Thyroid gland (tissue), 4 donors: ENCODE results near the gene HPCA.

Source experiments
- POLR2A ChIP-seq, 2 donors: fragments of 450-650 bp; IDR thresholded peaks; one replicate each; pipeline ENCODE4 v1.6.1; 2017; ENCODE audit warnings: antibody characterized with exemption in 2 of 2, mild to moderate bottlenecking in 2 of 2, moderate library complexity in 1 of 2
- TF ChIP-seq, protein P1 (sequence below), 6 experiments: fragments of 200-600 bp in 3 of 6; fragments of 450-650 bp in 3 of 6; sonication (generic) in 3 of 6; IDR thresholded peaks; one replicate each; pipeline ENCODE4 v1.5.1; 2016 to 2019; ENCODE audit warnings: antibody characterized with exemption in 6 of 6, mild to moderate bottlenecking in 2 of 6, inconsistent platforms in 1 of 6, moderate library complexity in 1 of 6

DNA sequence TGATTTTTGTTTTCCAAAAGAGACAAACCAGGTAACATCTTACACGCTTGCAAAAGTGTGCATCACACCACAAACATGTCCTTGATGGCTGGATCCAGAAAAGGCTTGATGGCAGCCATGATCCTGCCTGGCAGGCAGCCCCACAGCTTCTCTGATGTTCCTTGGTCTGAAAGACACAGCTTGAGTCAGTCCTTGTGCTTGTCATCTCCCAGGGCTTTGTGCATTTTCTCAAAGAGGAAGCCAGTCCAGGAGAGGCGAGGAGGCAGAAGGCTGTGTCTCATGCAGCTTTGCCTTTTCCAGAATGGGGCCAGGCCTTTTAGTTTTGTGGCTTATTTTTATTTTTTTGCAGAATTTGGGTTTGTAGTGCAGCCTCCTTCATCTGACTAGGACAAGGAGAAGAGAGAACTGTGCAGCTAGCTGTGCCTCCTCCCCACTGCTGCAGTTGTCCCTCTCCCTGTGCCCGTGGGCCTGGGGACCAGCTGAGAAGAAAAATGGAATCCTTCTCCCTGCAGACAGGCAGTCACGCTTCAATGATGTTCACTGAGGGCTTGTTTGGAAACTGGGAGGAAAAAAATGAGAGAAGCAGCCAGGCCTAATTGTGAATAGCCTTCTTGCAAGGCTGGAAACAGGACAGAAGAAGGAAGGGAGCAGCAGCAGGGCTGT, 22.9 kb upstream of the HPCA start:
- TF ChIP-seq, protein P1, sequence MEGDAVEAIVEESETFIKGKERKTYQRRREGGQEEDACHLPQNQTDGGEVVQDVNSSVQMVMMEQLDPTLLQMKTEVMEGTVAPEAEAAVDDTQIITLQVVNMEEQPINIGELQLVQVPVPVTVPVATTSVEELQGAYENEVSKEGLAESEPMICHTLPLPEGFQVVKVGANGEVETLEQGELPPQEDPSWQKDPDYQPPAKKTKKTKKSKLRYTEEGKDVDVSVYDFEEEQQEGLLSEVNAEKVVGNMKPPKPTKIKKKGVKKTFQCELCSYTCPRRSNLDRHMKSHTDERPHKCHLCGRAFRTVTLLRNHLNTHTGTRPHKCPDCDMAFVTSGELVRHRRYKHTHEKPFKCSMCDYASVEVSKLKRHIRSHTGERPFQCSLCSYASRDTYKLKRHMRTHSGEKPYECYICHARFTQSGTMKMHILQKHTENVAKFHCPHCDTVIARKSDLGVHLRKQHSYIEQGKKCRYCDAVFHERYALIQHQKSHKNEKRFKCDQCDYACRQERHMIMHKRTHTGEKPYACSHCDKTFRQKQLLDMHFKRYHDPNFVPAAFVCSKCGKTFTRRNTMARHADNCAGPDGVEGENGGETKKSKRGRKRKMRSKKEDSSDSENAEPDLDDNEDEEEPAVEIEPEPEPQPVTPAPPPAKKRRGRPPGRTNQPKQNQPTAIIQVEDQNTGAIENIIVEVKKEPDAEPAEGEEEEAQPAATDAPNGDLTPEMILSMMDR (IDR thresholded peaks at IDR 0.05) = no peak
- TF ChIP-seq POLR2A (IDR thresholded peaks at IDR 0.05) = no peak
